Lower lobe of right lung (tissue), 2 donors: ENCODE data around the gene ANKRD13A. TPM values are rescaled to one million over a fixed set of nuclear protein-coding genes. Genes with fewer than 3 reads are reported as not detected.

Experiments used
- ATAC-seq, 2 donors: fragments of 200-7000 bp; cut with Tn5 transposase; one replicate each; pipeline ENCODE4 v1.9.1; 2020 to 2022; ENCODE audit warnings: mild to moderate bottlenecking in 2 of 2, moderate library complexity in 2 of 2
- DNase-seq: peaks from one replicate; pipeline ENCODE4 v3.0.0-alpha.2; 2020
- H3K27ac ChIP-seq: fragments of 200-600 bp; one replicate; pipeline ENCODE4 v1.8.0; 2022
- H3K27me3 ChIP-seq: fragments of 200-600 bp; one replicate; pipeline ENCODE4 v1.8.0; 2022; ENCODE audit warnings: low read depth
- H3K36me3 ChIP-seq: fragments of 200-600 bp; one replicate; pipeline ENCODE4 v1.8.0; 2022; ENCODE audit warnings: mild to moderate bottlenecking
- H3K4me1 ChIP-seq: fragments of 200-600 bp; one replicate; pipeline ENCODE4 v1.8.0; 2022
- H3K4me3 ChIP-seq: fragments of 200-600 bp; one replicate; pipeline ENCODE4 v1.8.0; 2022; ENCODE audit warnings: mild to moderate bottlenecking
- H3K9me3 ChIP-seq: fragments of 200-600 bp; one replicate; pipeline ENCODE4 v1.8.0; 2022
- CTCF ChIP-seq: fragments of 200-600 bp; IDR thresholded peaks from one replicate; pipeline ENCODE4 v1.8.0; 2022; ENCODE audit warnings: antibody characterized with exemption, mild to moderate bottlenecking
- intact Hi-C: fragments of 100-400 bp; cut with DNase I; formaldehyde crosslinking; loops from one replicate; pipeline ENCODE4 v1.11.0; 2022
- total RNA-seq: library from RNA; stranded (reverse); fragmentation: NEBNext Ultra II Directional; extraction: Animal tissue kit (Norgen Biotek cat#: 25700); gene quantifications from one replicate; pipeline ENCODE4 v1.2.1, GENCODE V29; 2021
- donor health status: DM: no; HTN: yes; CAD: no; lungs with severe emphysema.

Gene ANKRD13A
- total RNA-seq, 1 donor from 2014 or later: 62.5 TPM

- Histone ChIP-seq H3K27ac (no peak overlapping the region), H3K4me3 (no peak overlapping the region), H3K36me3 (peaks cover 88% of the 10 kb centered on the region), H3K9me3 (no peaks in the 10 kb centered on the region), H3K27me3 (no peaks in the 10 kb centered on the region), H3K4me1 (peaks cover 4% of the 10 kb centered on the region)
- intact Hi-C loops: no loop called here
- DNase-seq: no peak
- no peak for TF ChIP-seq CTCF
- ATAC-seq: no peak
Measured at GRCh38 chr12:109967383-109968031, 31.7 kb upstream of the ANKRD13A start.

DNA sequence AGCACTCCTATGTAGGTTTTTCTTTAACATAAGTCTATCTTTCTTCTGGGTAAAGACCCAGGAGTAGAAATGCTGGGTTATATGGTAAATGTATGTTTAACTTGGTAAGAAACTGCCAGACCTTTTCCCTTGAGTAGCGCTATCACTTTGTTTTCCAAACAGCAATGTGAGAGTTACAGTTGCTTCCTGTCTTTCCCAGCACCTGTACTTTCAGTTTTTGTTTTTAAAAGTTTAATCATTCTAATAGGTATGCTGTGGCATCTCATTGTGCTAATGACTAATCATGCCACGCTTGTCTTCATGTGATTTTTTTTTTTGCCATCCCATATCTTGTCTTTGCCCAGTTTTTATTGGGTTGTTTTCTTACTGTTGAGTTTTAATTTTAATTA, 31.2 kb upstream of the ANKRD13A start:
- H3K27me3 ChIP-seq: no peaks in the 10 kb centered on the region

GRCh38 chr12:109968801-109969200, 30.4 kb upstream of the ANKRD13A start:
- intact Hi-C loops: no loop called here
- no peak for TF ChIP-seq CTCF
- no peaks in the 10 kb centered on the region for H3K9me3 ChIP-seq
- peaks cover 4% of the 10 kb centered on the region for H3K4me1 ChIP-seq
- ATAC-seq (no peak), DNase-seq (no peak)
- no peaks in the 10 kb centered on the region for H3K27me3 ChIP-seq
- no peak overlapping the region for H3K4me3 ChIP-seq
- H3K36me3 ChIP-seq: peaks cover 88% of the 10 kb centered on the region
- H3K27ac ChIP-seq: no peak overlapping the region

More for the DNA sequence above, 31.2 kb upstream of the ANKRD13A start:
- intact Hi-C loops: no loop called here
- Histone ChIP-seq H3K9me3 (no peaks in the 10 kb centered on the region), H3K4me1 (peaks cover 4% of the 10 kb centered on the region), H3K27ac (no peak overlapping the region), H3K4me3 (no peak overlapping the region), H3K36me3 (peaks cover 88% of the 10 kb centered on the region)
- no peak for DNase-seq
- no peak for TF ChIP-seq CTCF
- ATAC-seq: no peak

GRCh38 chr12:109972821-109973220, 26.4 kb upstream of the ANKRD13A start:
- no peak for DNase-seq

GRCh38 chr12:109981311-109981710, 17.9 kb upstream of the ANKRD13A start:
- TF ChIP-seq CTCF: no peak
- Histone ChIP-seq H3K27ac (no peak overlapping the region), H3K4me1 (peaks cover 4% of the 10 kb centered on the region), H3K4me3 (no peak overlapping the region), H3K36me3 (peaks cover 100% of the 10 kb centered on the region), H3K27me3 (no peaks in the 10 kb centered on the region), H3K9me3 (no peaks in the 10 kb centered on the region)
- DNase-seq (no peak), ATAC-seq (no peak)
- intact Hi-C loops: no loop called here

More at GRCh38 chr12:109972821-109973220, 26.4 kb upstream of the ANKRD13A start:
- Histone ChIP-seq H3K27ac (no peak overlapping the region), H3K27me3 (no peaks in the 10 kb centered on the region), H3K9me3 (no peaks in the 10 kb centered on the region), H3K4me3 (no peak overlapping the region), H3K4me1 (no peaks in the 10 kb centered on the region), H3K36me3 (peaks cover 96% of the 10 kb centered on the region)
- intact Hi-C loops: no loop called here
- no peak for ATAC-seq
- no peak for TF ChIP-seq CTCF
